ENCODE measurements around the gene SHROOM3.

SHROOM3 gene

GRCh38 chr4:76703123-76703490 is 268.1 kb downstream of the SHROOM3 start:
- Histone ChIP-seq H3K4me1 (ENCODE audit: control insufficient read depth, insufficient read depth, low read length) (peaks cover 43% of the 10 kb centered on the region), H3K9me3 (ENCODE audit: control insufficient read depth, insufficient read depth, low read length) (no peaks in the 10 kb centered on the region), H3K27me3 (ENCODE audit: control insufficient read depth, insufficient read depth, low read length) (no peaks in the 10 kb centered on the region), H3K4me3 (ENCODE audit: low read depth, low read length) (no peak overlapping the region), H3K36me3 (ENCODE audit: control insufficient read depth, insufficient read depth, low read length) (no peaks in the 10 kb centered on the region), H3K9ac (ENCODE audit: low read depth, low read length) (no peak overlapping the region)

- H3K4me1 ChIP-seq (ENCODE audit: control insufficient read depth, insufficient read depth, low read length) = peaks cover 41% of the 10 kb centered on the region
- H3K9ac ChIP-seq (ENCODE audit: low read depth, low read length) = no peak overlapping the region
- no peaks in the 10 kb centered on the region for H3K36me3 ChIP-seq (ENCODE audit: control insufficient read depth, insufficient read depth, low read length)
- no peaks in the 10 kb centered on the region for H3K27me3 ChIP-seq (ENCODE audit: control insufficient read depth, insufficient read depth, low read length)
- H3K9me3 ChIP-seq (ENCODE audit: control insufficient read depth, insufficient read depth, low read length) = no peaks in the 10 kb centered on the region
- no peak overlapping the region for H3K4me3 ChIP-seq (ENCODE audit: low read depth, low read length)
These were observed 268.6 kb downstream of the SHROOM3 start for GRCh38 chr4:76703676-76704075.

GRCh38 chr4:76704133-76704881 is 269.3 kb downstream of the SHROOM3 start:
- Histone ChIP-seq H3K4me3 (ENCODE audit: low read depth, low read length) (no peak overlapping the region), H3K4me1 (ENCODE audit: control insufficient read depth, insufficient read depth, low read length) (peaks cover 37% of the 10 kb centered on the region), H3K36me3 (ENCODE audit: control insufficient read depth, insufficient read depth, low read length) (no peaks in the 10 kb centered on the region)

GRCh38 chr4:76705472-76705871 is 270.4 kb downstream of the SHROOM3 start:
- Histone ChIP-seq H3K36me3 (ENCODE audit: control insufficient read depth, insufficient read depth, low read length) (peaks cover 5% of the 10 kb centered on the region), H3K4me3 (ENCODE audit: low read depth, low read length) (no peak overlapping the region), H3K9ac (ENCODE audit: low read depth, low read length) (no peak overlapping the region), H3K4me1 (ENCODE audit: control insufficient read depth, insufficient read depth, low read length) (peaks cover 37% of the 10 kb centered on the region), H3K27me3 (ENCODE audit: control insufficient read depth, insufficient read depth, low read length) (no peaks in the 10 kb centered on the region), H3K9me3 (ENCODE audit: control insufficient read depth, insufficient read depth, low read length) (no peaks in the 10 kb centered on the region)

More at GRCh38 chr4:76704133-76704881, 269.3 kb downstream of the SHROOM3 start:
- no peaks in the 10 kb centered on the region for H3K27me3 ChIP-seq (ENCODE audit: control insufficient read depth, insufficient read depth, low read length)
- H3K9ac ChIP-seq (ENCODE audit: low read depth, low read length) = no peak overlapping the region
- H3K9me3 ChIP-seq (ENCODE audit: control insufficient read depth, insufficient read depth, low read length) = no peaks in the 10 kb centered on the region

GRCh38 chr4:76706581-76706980 is 271.6 kb downstream of the SHROOM3 start:
- no peak overlapping the region for H3K9ac ChIP-seq (ENCODE audit: low read depth, low read length)
- H3K27me3 ChIP-seq (ENCODE audit: control insufficient read depth, insufficient read depth, low read length) = no peaks in the 10 kb centered on the region
- H3K4me1 ChIP-seq (ENCODE audit: control insufficient read depth, insufficient read depth, low read length) = peaks cover 32% of the 10 kb centered on the region
- H3K36me3 ChIP-seq (ENCODE audit: control insufficient read depth, insufficient read depth, low read length) = peaks cover 5% of the 10 kb centered on the region
- H3K9me3 ChIP-seq (ENCODE audit: control insufficient read depth, insufficient read depth, low read length) = no peaks in the 10 kb centered on the region
- no peak overlapping the region for H3K4me3 ChIP-seq (ENCODE audit: low read depth, low read length)

- H3K27me3 ChIP-seq (ENCODE audit: control insufficient read depth, insufficient read depth, low read length) = no peaks in the 10 kb centered on the region
- H3K4me1 ChIP-seq (ENCODE audit: control insufficient read depth, insufficient read depth, low read length) = peaks cover 12% of the 10 kb centered on the region
- no peak overlapping the region for H3K9ac ChIP-seq (ENCODE audit: low read depth, low read length)
- no peak overlapping the region for H3K4me3 ChIP-seq (ENCODE audit: low read depth, low read length)
- peaks cover 5% of the 10 kb centered on the region for H3K36me3 ChIP-seq (ENCODE audit: control insufficient read depth, insufficient read depth, low read length)
- H3K9me3 ChIP-seq (ENCODE audit: control insufficient read depth, insufficient read depth, low read length) = no peaks in the 10 kb centered on the region
These were observed 274.1 kb downstream of the SHROOM3 start for GRCh38 chr4:76708971-76709771.

- peaks cover 7% of the 10 kb centered on the region for H3K4me1 ChIP-seq (ENCODE audit: control insufficient read depth, insufficient read depth, low read length)
- peaks cover 5% of the 10 kb centered on the region for H3K36me3 ChIP-seq (ENCODE audit: control insufficient read depth, insufficient read depth, low read length)
- H3K4me3 ChIP-seq (ENCODE audit: low read depth, low read length) = no peak overlapping the region
- H3K27me3 ChIP-seq (ENCODE audit: control insufficient read depth, insufficient read depth, low read length) = no peaks in the 10 kb centered on the region
- no peaks in the 10 kb centered on the region for H3K9me3 ChIP-seq (ENCODE audit: control insufficient read depth, insufficient read depth, low read length)
- no peak overlapping the region for H3K9ac ChIP-seq (ENCODE audit: low read depth, low read length)
These were observed 274.7 kb downstream of the SHROOM3 start for GRCh38 chr4:76709772-76710090.

GRCh38 chr4:76712564-76712963 is 277.5 kb downstream of the SHROOM3 start:
- no peak overlapping the region for H3K9ac ChIP-seq (ENCODE audit: low read depth, low read length)
- peaks cover 13% of the 10 kb centered on the region for H3K4me1 ChIP-seq (ENCODE audit: control insufficient read depth, insufficient read depth, low read length)
- H3K9me3 ChIP-seq (ENCODE audit: control insufficient read depth, insufficient read depth, low read length) = no peaks in the 10 kb centered on the region
- H3K27me3 ChIP-seq (ENCODE audit: control insufficient read depth, insufficient read depth, low read length) = no peaks in the 10 kb centered on the region
- H3K4me3 ChIP-seq (ENCODE audit: low read depth, low read length) = no peak overlapping the region
- H3K36me3 ChIP-seq (ENCODE audit: control insufficient read depth, insufficient read depth, low read length) = peaks cover 5% of the 10 kb centered on the region

GRCh38 chr4:76714226-76714625 is 279.2 kb downstream of the SHROOM3 start:
- Histone ChIP-seq H3K9me3 (ENCODE audit: control insufficient read depth, insufficient read depth, low read length) (no peaks in the 10 kb centered on the region), H3K9ac (ENCODE audit: low read depth, low read length) (no peak overlapping the region), H3K4me3 (ENCODE audit: low read depth, low read length) (no peak overlapping the region), H3K4me1 (ENCODE audit: control insufficient read depth, insufficient read depth, low read length) (peaks cover 21% of the 10 kb centered on the region), H3K27me3 (ENCODE audit: control insufficient read depth, insufficient read depth, low read length) (no peaks in the 10 kb centered on the region), H3K36me3 (ENCODE audit: control insufficient read depth, insufficient read depth, low read length) (peaks cover 5% of the 10 kb centered on the region)

GRCh38 chr4:76716020-76716419 is 281.0 kb downstream of the SHROOM3 start:
- no peak overlapping the region for H3K4me3 ChIP-seq (ENCODE audit: low read depth, low read length)
- no peak overlapping the region for H3K9ac ChIP-seq (ENCODE audit: low read depth, low read length)
- no peaks in the 10 kb centered on the region for H3K36me3 ChIP-seq (ENCODE audit: control insufficient read depth, insufficient read depth, low read length)
- no peaks in the 10 kb centered on the region for H3K9me3 ChIP-seq (ENCODE audit: control insufficient read depth, insufficient read depth, low read length)
- peaks cover 23% of the 10 kb centered on the region for H3K4me1 ChIP-seq (ENCODE audit: control insufficient read depth, insufficient read depth, low read length)
- H3K27me3 ChIP-seq (ENCODE audit: control insufficient read depth, insufficient read depth, low read length) = no peaks in the 10 kb centered on the region

- no peaks in the 10 kb centered on the region for H3K27me3 ChIP-seq (ENCODE audit: control insufficient read depth, insufficient read depth, low read length)
- H3K9me3 ChIP-seq (ENCODE audit: control insufficient read depth, insufficient read depth, low read length) = no peaks in the 10 kb centered on the region
- no peaks in the 10 kb centered on the region for H3K36me3 ChIP-seq (ENCODE audit: control insufficient read depth, insufficient read depth, low read length)
- H3K4me1 ChIP-seq (ENCODE audit: control insufficient read depth, insufficient read depth, low read length) = peaks cover 23% of the 10 kb centered on the region
- H3K4me3 ChIP-seq (ENCODE audit: low read depth, low read length) = no peak overlapping the region
- H3K9ac ChIP-seq (ENCODE audit: low read depth, low read length) = no peak overlapping the region
These were observed 281.6 kb downstream of the SHROOM3 start for GRCh38 chr4:76716658-76717057.

GRCh38 chr4:76717431-76717830 is 282.4 kb downstream of the SHROOM3 start:
- Histone ChIP-seq H3K27me3 (ENCODE audit: control insufficient read depth, insufficient read depth, low read length) (no peaks in the 10 kb centered on the region), H3K36me3 (ENCODE audit: control insufficient read depth, insufficient read depth, low read length) (no peaks in the 10 kb centered on the region), H3K9me3 (ENCODE audit: control insufficient read depth, insufficient read depth, low read length) (no peaks in the 10 kb centered on the region)

More at GRCh38 chr4:76717431-76717830, 282.4 kb downstream of the SHROOM3 start:
- no peak overlapping the region for H3K9ac ChIP-seq (ENCODE audit: low read depth, low read length)
- peaks cover 23% of the 10 kb centered on the region for H3K4me1 ChIP-seq (ENCODE audit: control insufficient read depth, insufficient read depth, low read length)
- no peak overlapping the region for H3K4me3 ChIP-seq (ENCODE audit: low read depth, low read length)
